Measurements from ENCODE around the gene NR2C2AP.

- TF ChIP-seq CTCF (IDR thresholded peaks at IDR 0.05) = no peak
- no peak for TF ChIP-seq POLR2A (IDR thresholded peaks at IDR 0.05)
Observed at GRCh38 chr19:19240476-19240875, 37.3 kb upstream of the NR2C2AP start.

All from tibial nerve (tissue), 3 donors.